Natural killer cell (primary cell): Measurements from ENCODE around the gene ANKH. TPM values are rescaled to one million over a fixed set of nuclear protein-coding genes. Genes with fewer than 3 reads are reported as not detected.

ENCODE experiments used
- ATAC-seq, 3 donors: fragments of 150-1000 bp in 2 of 3; fragments of 200-7000 bp in 1 of 3; cut with Tn5 transposase; 1 replicate in 1 of 3; 2 replicates in 2 of 3; pipeline ENCODE4 v1.10.0; 2021; ENCODE audit warnings: mild to moderate bottlenecking in 2 of 3, moderate library complexity in 2 of 3
- DNase-seq, 2 donors: peaks; one replicate each; pipeline versions ENCODE4 v3.0.0 to v3.0.0-alpha.2; 2013 to 2021; ENCODE audit warnings: mixed read lengths in 1 of 2
- H3K27ac ChIP-seq: one replicate; pipeline ENCODE4 v1.5.1; 2013; ENCODE audit warnings: mild to moderate bottlenecking, low read length
- H3K27me3 ChIP-seq: one replicate; pipeline ENCODE4 v1.6.1; 2013; ENCODE audit warnings: low read length; ENCODE audit not compliant: control insufficient read depth, insufficient read depth
- H3K36me3 ChIP-seq: one replicate; pipeline ENCODE4 v1.6.1; 2013; ENCODE audit warnings: low read length; ENCODE audit not compliant: control insufficient read depth, insufficient read depth
- H3K4me1 ChIP-seq: one replicate; pipeline ENCODE4 v1.6.1; 2013; ENCODE audit warnings: low read length; ENCODE audit not compliant: control insufficient read depth, insufficient read depth
- H3K4me3 ChIP-seq: one replicate; pipeline ENCODE4 v1.5.1; 2013; ENCODE audit warnings: low read length
- H3K9me3 ChIP-seq: one replicate; pipeline ENCODE4 v1.6.1; 2013; ENCODE audit warnings: low read length; ENCODE audit not compliant: control insufficient read depth, insufficient read depth
- H3K27ac Mint-ChIP-seq, 2 donors: one replicate each; pipeline ENCODE4 v1.8.0; 2022; ENCODE audit warnings: mild to moderate bottlenecking in 2 of 2, mixed read lengths in 2 of 2, moderate library complexity in 1 of 2
- H3K27me3 Mint-ChIP-seq, 2 donors: one replicate each; pipeline ENCODE4 v1.8.0; 2022; ENCODE audit warnings: low read depth in 2 of 2, mixed read lengths in 2 of 2
- H3K36me3 Mint-ChIP-seq: one replicate; pipeline ENCODE4 v1.8.0; 2022; ENCODE audit warnings: mixed read lengths
- H3K4me1 Mint-ChIP-seq, 2 donors: one replicate each; pipeline ENCODE4 v1.8.0; 2022; ENCODE audit warnings: mixed read lengths in 2 of 2
- H3K4me3 Mint-ChIP-seq: one replicate; pipeline ENCODE4 v1.8.0; 2022; ENCODE audit warnings: mild to moderate bottlenecking, moderate library complexity, mixed read lengths
- H3K9me3 Mint-ChIP-seq, 2 donors: one replicate each; pipeline ENCODE4 v1.8.0; 2022; ENCODE audit warnings: mixed read lengths in 2 of 2
- WGBS: methylation state at CpG from one replicate; pipeline ENCODE4 v1.1.7; 2013; ENCODE audit warnings: missing lambda C conversion rate; ENCODE audit not compliant: insufficient coverage; 5-methylcytosine and 5-hydroxymethylcytosine counted together
- intact Hi-C: fragments of 100-400 bp; cut with micrococcal nuclease; formaldehyde crosslinking; loops from one replicate; pipeline ENCODE4 v1.14.2; 2022
- total RNA-seq, 4 donors: library from RNA; stranded (reverse); fragments of 120-200 nt in 1 of 4; gene quantifications; one replicate each; pipeline versions ENCODE4 v1.2.3 to v1.2.4, GENCODE V29; 2013 to 2022
- TF ChIP-seq, protein P1 (sequence below): fragments of 200-600 bp; IDR thresholded peaks from one replicate; pipeline ENCODE4 v1.8.0; 2022; ENCODE audit warnings: antibody characterized with exemption

The ANKH gene
- total RNA-seq, 3 donors from 2014 or later (not counting 1 experiment from before 2014, with no cell fraction given), result 52.9 to 78.0 (median 63.8) TPM

DNA sequence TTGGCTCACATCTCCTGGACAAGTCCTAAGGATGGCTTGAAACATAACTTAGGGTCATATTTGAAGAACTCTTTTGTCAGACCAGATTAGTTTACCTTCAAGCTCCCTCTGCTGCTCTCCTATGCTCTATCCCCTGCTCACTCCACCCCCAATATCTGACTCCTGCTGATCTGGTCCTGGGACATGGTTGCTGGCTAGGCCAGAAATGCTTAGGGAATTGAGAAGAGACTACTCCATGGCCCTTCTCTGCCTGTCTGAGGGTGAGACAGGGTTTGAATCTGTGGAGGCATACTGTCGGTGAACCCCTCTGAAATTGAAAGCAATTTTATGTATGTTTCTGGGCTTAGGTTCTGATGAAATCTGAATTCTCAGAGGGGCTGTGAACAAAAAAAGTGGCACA is 203.8 kb downstream of the ANKH start:
- intact Hi-C loops, result loop anchor here (5.0 to 10.0 kb wide), 4 partner anchors 40 to 413 kb away; partner anchors contain the start of gene ANKH
- Mint-ChIP-seq H3K36me3 (no peaks in the 10 kb centered on the region), H3K27ac (peak overlapping the region; percentile 96 to 98), H3K9me3 (no peaks in the 10 kb centered on the region), H3K27me3 (no peaks in the 10 kb centered on the region), H3K4me3 (peak overlapping the region; percentile 93), H3K4me1 (peaks cover 79 to 81% of the 10 kb centered on the region in 2 donors)
- TF ChIP-seq, protein P1, sequence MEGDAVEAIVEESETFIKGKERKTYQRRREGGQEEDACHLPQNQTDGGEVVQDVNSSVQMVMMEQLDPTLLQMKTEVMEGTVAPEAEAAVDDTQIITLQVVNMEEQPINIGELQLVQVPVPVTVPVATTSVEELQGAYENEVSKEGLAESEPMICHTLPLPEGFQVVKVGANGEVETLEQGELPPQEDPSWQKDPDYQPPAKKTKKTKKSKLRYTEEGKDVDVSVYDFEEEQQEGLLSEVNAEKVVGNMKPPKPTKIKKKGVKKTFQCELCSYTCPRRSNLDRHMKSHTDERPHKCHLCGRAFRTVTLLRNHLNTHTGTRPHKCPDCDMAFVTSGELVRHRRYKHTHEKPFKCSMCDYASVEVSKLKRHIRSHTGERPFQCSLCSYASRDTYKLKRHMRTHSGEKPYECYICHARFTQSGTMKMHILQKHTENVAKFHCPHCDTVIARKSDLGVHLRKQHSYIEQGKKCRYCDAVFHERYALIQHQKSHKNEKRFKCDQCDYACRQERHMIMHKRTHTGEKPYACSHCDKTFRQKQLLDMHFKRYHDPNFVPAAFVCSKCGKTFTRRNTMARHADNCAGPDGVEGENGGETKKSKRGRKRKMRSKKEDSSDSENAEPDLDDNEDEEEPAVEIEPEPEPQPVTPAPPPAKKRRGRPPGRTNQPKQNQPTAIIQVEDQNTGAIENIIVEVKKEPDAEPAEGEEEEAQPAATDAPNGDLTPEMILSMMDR, result no peak
- no peak for ATAC-seq
- Histone ChIP-seq H3K27me3 (no peaks in the 10 kb centered on the region), H3K27ac (peak overlapping the region; percentile 41), H3K4me1 (peaks cover 66% of the 10 kb centered on the region), H3K9me3 (no peaks in the 10 kb centered on the region), H3K4me3 (no peak overlapping the region), H3K36me3 (no peaks in the 10 kb centered on the region)
- DNase-seq, result no peak
- 29% methylated on average over 1 of the region's 1 CpG for WGBS

DNA sequence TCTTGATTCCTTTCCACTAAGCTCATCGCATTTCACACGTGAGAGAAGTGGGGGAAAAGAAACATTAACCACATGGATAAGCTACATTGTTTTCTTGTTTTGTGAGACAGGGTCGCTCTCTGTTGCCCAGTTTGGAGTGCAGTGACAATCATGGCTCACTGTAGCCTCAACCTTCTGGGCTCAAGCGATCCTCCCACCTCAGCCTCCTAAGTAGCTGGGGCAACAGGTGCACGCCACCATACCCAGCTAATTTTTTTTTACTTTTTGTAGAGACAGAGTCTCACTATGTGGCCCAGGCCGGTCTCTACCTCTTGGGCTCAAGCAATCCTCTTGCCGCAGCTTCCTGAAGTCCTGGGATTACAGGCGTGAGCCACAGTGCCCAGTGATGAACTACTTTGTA is 204.3 kb downstream of the ANKH start:
- ATAC-seq, result no peak
- H3K9me3 ChIP-seq, result no peaks in the 10 kb centered on the region
- no peaks in the 10 kb centered on the region for H3K36me3 ChIP-seq
- H3K27me3 ChIP-seq, result no peaks in the 10 kb centered on the region
- intact Hi-C loops, result loop anchor here (5.0 to 10.0 kb wide), 4 partner anchors 40 to 412 kb away; partner anchors contain the start of gene ANKH
- Mint-ChIP-seq H3K4me1 (peaks cover 74 to 76% of the 10 kb centered on the region in 2 donors), H3K9me3 (no peaks in the 10 kb centered on the region), H3K27ac (peak overlapping the region; percentile 96 to 98), H3K4me3 (peak overlapping the region; percentile 93), H3K27me3 (no peaks in the 10 kb centered on the region), H3K36me3 (no peaks in the 10 kb centered on the region)
- no peak overlapping the region for H3K27ac ChIP-seq
- WGBS, result 76% methylated on average over 8 of the region's 8 CpGs
- no peak for DNase-seq
- TF ChIP-seq, protein P1, result no peak
- no peak overlapping the region for H3K4me3 ChIP-seq
- H3K4me1 ChIP-seq, result peaks cover 61% of the 10 kb centered on the region

DNA sequence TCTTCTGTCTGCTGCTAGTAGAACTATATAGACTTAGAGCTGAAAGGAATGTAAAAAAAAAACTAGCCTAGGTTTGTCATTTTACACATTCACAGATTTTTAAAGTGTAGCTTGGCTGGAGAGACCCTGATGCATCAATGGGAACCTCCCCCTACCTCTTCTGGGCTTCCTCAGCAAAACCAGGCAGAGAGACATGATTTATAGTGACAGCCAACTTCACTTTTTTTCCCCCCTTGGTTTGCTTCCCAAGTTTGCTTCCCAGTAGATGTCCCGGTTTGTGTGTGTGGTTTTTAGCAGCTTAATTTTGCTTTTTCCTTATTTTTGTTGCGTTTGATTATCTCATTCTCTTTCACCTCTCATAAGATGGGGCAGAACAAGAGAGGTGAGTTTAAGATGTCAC is 205.2 kb downstream of the ANKH start:
- peaks cover 56% of the 10 kb centered on the region for H3K4me1 ChIP-seq
- DNase-seq (no peak), ATAC-seq (no peak)
- peak overlapping the region; percentile 93 for H3K4me3 Mint-ChIP-seq
- peaks cover 65 to 67% of the 10 kb centered on the region in 2 donors for H3K4me1 Mint-ChIP-seq
- H3K27me3 Mint-ChIP-seq, result no peaks in the 10 kb centered on the region
- H3K36me3 Mint-ChIP-seq, result no peaks in the 10 kb centered on the region
- H3K9me3 ChIP-seq, result no peaks in the 10 kb centered on the region
- peak overlapping the region; percentile 96 to 98 for H3K27ac Mint-ChIP-seq
- H3K27ac ChIP-seq, result peak overlapping the region; percentile 40
- H3K4me3 ChIP-seq, result no peak overlapping the region
- no peaks in the 10 kb centered on the region for H3K27me3 ChIP-seq
- 33% methylated on average over 1 of the region's 2 CpGs for WGBS
- H3K36me3 ChIP-seq, result no peaks in the 10 kb centered on the region
- no peaks in the 10 kb centered on the region for H3K9me3 Mint-ChIP-seq
- intact Hi-C loops, result loop anchor here (5.0 to 10.0 kb wide), 4 partner anchors 41 to 412 kb away; partner anchors contain the start of gene ANKH
- TF ChIP-seq, protein P1, result no peak

GRCh38 chr5:14665949-14666348 is 205.6 kb downstream of the ANKH start:
- ATAC-seq, result peak in 1 of 3 donors; percentile 22
- Mint-ChIP-seq H3K27ac (peak overlapping the region; percentile 96 to 98), H3K4me1 (peaks cover 63% of the 10 kb centered on the region in 2 donors), H3K36me3 (no peaks in the 10 kb centered on the region), H3K4me3 (peak overlapping the region; percentile 93), H3K27me3 (no peaks in the 10 kb centered on the region), H3K9me3 (no peaks in the 10 kb centered on the region)
- H3K4me3 ChIP-seq, result peak overlapping the region; percentile 82
- TF ChIP-seq, protein P1, result no peak
- peaks cover 56% of the 10 kb centered on the region for H3K4me1 ChIP-seq
- DNase-seq, result peak; percentile 28 to 79
- 13% methylated on average over 7 of the region's 7 CpGs for WGBS
- no peaks in the 10 kb centered on the region for H3K9me3 ChIP-seq
- no peaks in the 10 kb centered on the region for H3K27me3 ChIP-seq
- no peaks in the 10 kb centered on the region for H3K36me3 ChIP-seq
- peak overlapping the region; percentile 40 for H3K27ac ChIP-seq
- intact Hi-C loops, result loop anchor here (5.0 to 10.0 kb wide), 4 partner anchors 41 to 411 kb away; partner anchors contain the start of gene ANKH
